Heart left ventricle (tissue), 13 donors: ENCODE results near the gene DRGX.

Experiments used
- POLR2A ChIP-seq, 2 donors: fragments of 450-650 bp; IDR thresholded peaks; one replicate each; pipeline ENCODE4 v1.6.1; 2017; ENCODE audit warnings: antibody characterized with exemption in 2 of 2, mild to moderate bottlenecking in 2 of 2, moderate library complexity in 2 of 2
- TF ChIP-seq, protein P1 (sequence below), 12 donors: fragments of 200-600 bp; sonication (generic) in 4 of 12; IDR thresholded peaks; one replicate each; pipeline versions ENCODE4 v1.5.0 to v1.8.0; 2018 to 2022; ENCODE audit warnings: antibody characterized with exemption in 12 of 12, mild to moderate bottlenecking in 5 of 12
- donor health status: ischemic (EF 13 %, LVEDD 7.1; RV severe dilation, severe dysfunction).
- donor health status: DM: no; HTN: yes; CAD: no.
- donor health status: DM: no; HTN: no; CAD: no.
- donor health status: ischemic (EF 25% LVEDD 6.9; RV normal size, moderate dysfunction).
- donor health status: ischemic (EF 25% LVEDD 5.7; RV mildly dilated, moderate dysfunction).
- donor health status: ischemic (EF 35%, LVEDD 5.7; RV mildly dilated, moderate dysfunction).
- donor health status: nonischemic (EF 11% LVEDD 7.7; RV severe dilation, severe dysfunction).
- donor health status: DM: yes; HTN: yes; CAD: no.
- donor health status: PGD.
- donor health status: ischemic (EF 29% LVEDD 5.4; RV normal size, mild dysfunction).
- donor health status: nonischemic (EF 23%, LVEDD 6.1; RV moderate dilation, normal function).

DNA sequence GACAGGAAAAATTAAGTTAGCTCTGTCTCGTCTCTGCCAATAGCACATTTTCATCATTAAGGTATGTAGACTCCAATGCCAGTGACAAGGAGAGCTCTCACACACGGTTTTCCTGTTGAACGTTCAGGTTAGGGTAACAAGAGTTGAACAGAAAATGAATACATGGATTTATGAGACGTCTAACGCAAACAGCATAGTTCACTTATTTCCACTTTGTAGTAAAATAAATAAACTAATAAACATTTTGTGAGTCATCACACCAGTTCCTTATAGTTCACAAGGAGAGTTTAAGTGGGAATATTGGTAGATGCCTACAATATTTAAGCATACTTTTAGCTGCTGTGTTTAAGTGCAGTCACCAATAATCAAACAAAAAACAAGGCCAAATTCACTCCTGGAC is 21.1 kb downstream of the DRGX start:
- TF ChIP-seq, protein P1, sequence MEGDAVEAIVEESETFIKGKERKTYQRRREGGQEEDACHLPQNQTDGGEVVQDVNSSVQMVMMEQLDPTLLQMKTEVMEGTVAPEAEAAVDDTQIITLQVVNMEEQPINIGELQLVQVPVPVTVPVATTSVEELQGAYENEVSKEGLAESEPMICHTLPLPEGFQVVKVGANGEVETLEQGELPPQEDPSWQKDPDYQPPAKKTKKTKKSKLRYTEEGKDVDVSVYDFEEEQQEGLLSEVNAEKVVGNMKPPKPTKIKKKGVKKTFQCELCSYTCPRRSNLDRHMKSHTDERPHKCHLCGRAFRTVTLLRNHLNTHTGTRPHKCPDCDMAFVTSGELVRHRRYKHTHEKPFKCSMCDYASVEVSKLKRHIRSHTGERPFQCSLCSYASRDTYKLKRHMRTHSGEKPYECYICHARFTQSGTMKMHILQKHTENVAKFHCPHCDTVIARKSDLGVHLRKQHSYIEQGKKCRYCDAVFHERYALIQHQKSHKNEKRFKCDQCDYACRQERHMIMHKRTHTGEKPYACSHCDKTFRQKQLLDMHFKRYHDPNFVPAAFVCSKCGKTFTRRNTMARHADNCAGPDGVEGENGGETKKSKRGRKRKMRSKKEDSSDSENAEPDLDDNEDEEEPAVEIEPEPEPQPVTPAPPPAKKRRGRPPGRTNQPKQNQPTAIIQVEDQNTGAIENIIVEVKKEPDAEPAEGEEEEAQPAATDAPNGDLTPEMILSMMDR (IDR thresholded peaks at IDR 0.05), result no peak
- TF ChIP-seq POLR2A (IDR thresholded peaks at IDR 0.05), result no peak
